Thoracic aorta (tissue), 2 donors: ENCODE data around the gene ADAMTS2. TPM values are rescaled to one million over a fixed set of nuclear protein-coding genes. Genes with fewer than 3 reads are reported as not detected.

Experiments used
- ATAC-seq: fragments of 150-250 bp; one replicate; pipeline ENCODE4 v1.8.0; 2017; ENCODE audit warnings: low read depth; ENCODE audit not compliant: insufficient number of reproducible peaks, low FRiP score
- DNase-seq: peaks from one replicate; pipeline ENCODE4 v3.0.0-alpha.2; 2020; ENCODE audit warnings: low spot score
- H3K27ac ChIP-seq, 2 donors: fragments of 200-600 bp; sonication (generic); 1 replicate in 1 of 2; 2 replicates in 1 of 2; pipeline ENCODE4 v1.5.1; 2016; ENCODE audit warnings: mild to moderate bottlenecking in 2 of 2, moderate library complexity in 2 of 2
- H3K27me3 ChIP-seq: fragments of 200-600 bp; sonication (generic); replicated peaks from 2 replicates; pipeline ENCODE4 v1.6.0; 2016; ENCODE audit warnings: mild to moderate bottlenecking; ENCODE audit not compliant: insufficient read depth
- H3K36me3 ChIP-seq: fragments of 200-600 bp; sonication (generic); one replicate; pipeline ENCODE4 v1.5.1; 2016
- H3K4me1 ChIP-seq, 2 donors: fragments of 200-600 bp; sonication (generic); 1 replicate in 1 of 2; 2 replicates in 1 of 2; pipeline versions ENCODE4 v1.5.1 to v1.6.0; 2016; ENCODE audit warnings: low read depth in 2 of 2, mild to moderate bottlenecking in 1 of 2; ENCODE audit not compliant: control insufficient read depth in 1 of 2
- H3K4me3 ChIP-seq: fragments of 200-600 bp; sonication (generic); 2 replicates; pipeline ENCODE4 v1.5.1; 2016; ENCODE audit warnings: mild to moderate bottlenecking
- H3K9me3 ChIP-seq: fragments of 200-600 bp; sonication (generic); 2 replicates; pipeline ENCODE4 v1.5.1; 2016
- total RNA-seq, 2 donors: library from RNA; depleted of rRNA; stranded (reverse); fragments of >200 nt; gene quantifications; one replicate each; pipeline versions ENCODE4 v1.1.0 to v1.2.3, GENCODE V29; 2016
- TF ChIP-seq, protein P1 (sequence below): fragments of 200-600 bp; sonication (generic); IDR thresholded peaks from one replicate; pipeline ENCODE4 v1.5.1; 2019; ENCODE audit warnings: antibody characterized with exemption

ADAMTS2 gene
- total RNA-seq, 2 donors from 2014 or later = 34.4 to 60.7 TPM

DNA sequence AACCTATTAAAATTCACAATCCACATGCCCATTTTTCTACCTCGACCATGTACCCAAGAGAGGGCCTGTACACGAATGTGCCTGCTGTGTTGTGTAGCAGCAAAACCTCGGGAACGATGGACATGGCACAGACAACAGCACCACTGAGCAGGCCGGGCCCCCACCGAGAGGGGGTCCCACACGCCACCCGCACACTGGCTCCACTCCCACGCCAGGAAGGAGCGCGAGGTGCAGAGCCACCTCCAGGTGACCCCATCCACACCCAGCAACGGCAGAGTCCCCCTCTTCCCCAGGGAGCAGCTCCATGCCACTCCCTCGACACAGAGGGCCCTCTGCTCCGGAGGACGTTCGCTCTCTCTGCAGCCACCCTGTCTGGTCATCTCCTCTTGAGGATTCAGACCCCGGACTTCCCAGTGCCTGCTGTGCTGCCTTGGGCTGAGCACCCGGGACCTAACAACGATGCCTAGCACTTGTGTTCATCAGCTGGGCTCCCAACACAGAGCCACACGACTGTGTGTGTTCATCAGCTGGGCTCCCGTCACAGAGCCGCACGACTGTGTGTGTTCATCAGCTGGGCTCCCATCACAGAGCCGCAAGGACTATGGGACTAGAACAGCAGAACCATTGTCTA lies 25.3 kb upstream of the ADAMTS2 start:
- no peaks in the 10 kb centered on the region for H3K36me3 ChIP-seq
- no peaks in the 10 kb centered on the region for H3K4me1 ChIP-seq
- H3K4me3 ChIP-seq = no peak overlapping the region
- no peaks in the 10 kb centered on the region for H3K9me3 ChIP-seq
- H3K27me3 ChIP-seq = no peaks in the 10 kb centered on the region
- ATAC-seq (no peak), DNase-seq (no peak)
- no peak overlapping the region for H3K27ac ChIP-seq
- TF ChIP-seq, protein P1, sequence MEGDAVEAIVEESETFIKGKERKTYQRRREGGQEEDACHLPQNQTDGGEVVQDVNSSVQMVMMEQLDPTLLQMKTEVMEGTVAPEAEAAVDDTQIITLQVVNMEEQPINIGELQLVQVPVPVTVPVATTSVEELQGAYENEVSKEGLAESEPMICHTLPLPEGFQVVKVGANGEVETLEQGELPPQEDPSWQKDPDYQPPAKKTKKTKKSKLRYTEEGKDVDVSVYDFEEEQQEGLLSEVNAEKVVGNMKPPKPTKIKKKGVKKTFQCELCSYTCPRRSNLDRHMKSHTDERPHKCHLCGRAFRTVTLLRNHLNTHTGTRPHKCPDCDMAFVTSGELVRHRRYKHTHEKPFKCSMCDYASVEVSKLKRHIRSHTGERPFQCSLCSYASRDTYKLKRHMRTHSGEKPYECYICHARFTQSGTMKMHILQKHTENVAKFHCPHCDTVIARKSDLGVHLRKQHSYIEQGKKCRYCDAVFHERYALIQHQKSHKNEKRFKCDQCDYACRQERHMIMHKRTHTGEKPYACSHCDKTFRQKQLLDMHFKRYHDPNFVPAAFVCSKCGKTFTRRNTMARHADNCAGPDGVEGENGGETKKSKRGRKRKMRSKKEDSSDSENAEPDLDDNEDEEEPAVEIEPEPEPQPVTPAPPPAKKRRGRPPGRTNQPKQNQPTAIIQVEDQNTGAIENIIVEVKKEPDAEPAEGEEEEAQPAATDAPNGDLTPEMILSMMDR = no peak

DNA sequence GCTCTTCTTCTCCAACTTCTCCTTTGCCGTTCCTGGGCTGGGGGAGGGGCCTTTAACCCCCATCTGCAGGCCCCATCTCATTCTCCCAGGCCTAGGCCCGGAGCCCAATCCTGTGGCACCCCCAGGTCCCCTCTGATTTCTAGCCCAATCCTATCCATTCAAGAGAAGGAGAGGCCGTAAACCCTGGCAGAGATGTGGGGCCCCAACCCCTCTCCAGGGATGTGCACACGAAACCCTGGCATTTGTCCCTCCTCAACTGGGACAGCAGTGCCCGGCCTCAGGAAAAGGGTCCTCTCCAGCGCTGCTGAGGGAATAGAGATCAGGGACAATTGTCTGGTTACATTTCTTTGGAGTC lies 24.2 kb upstream of the ADAMTS2 start:
- TF ChIP-seq, protein P1 = no peak
- Histone ChIP-seq H3K27ac (no peak overlapping the region), H3K36me3 (no peaks in the 10 kb centered on the region), H3K9me3 (no peaks in the 10 kb centered on the region), H3K27me3 (no peaks in the 10 kb centered on the region), H3K4me3 (no peak overlapping the region), H3K4me1 (no peaks in the 10 kb centered on the region)
- DNase-seq (no peak), ATAC-seq (no peak)

DNA sequence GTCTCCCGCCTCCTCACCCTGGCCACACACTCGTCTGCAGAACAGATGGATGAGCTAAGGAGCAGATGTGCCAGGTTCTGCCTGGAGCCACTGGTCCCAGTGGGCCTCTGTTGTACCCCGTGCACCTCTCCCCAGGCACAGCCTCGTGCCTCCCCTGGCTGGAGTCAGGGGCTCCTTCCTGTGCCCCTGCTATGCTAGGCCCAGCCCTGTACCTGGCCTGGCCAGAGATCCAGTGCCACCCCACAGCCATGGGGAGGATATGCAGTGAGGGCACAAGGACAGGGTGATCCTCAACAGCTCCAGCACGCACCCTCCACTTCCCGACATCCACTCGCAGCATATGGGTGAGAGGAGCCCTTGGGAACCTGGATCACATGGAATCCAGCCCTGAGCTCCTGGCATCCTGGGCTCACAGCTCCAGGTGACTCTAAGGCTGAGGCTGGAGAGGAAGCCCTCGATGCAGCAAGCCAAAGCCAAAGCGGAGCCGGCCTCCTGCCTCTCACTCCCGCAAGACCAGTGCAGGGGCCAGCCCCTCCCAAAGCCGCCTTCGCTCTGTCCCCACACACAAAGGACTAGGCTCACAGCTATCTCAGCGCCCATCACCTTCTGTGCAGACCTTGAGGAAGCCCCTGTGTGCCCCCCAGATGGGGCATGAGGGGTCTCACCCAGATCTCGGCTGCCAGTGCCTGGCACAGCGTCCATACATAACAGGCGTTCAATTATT lies 23.7 kb upstream of the ADAMTS2 start:
- H3K27me3 ChIP-seq = no peaks in the 10 kb centered on the region
- no peak for ATAC-seq
- TF ChIP-seq, protein P1 = no peak
- DNase-seq = no peak
- no peak overlapping the region for H3K4me3 ChIP-seq
- no peaks in the 10 kb centered on the region for H3K9me3 ChIP-seq
- H3K36me3 ChIP-seq = no peaks in the 10 kb centered on the region
- H3K27ac ChIP-seq = no peak overlapping the region
- no peaks in the 10 kb centered on the region for H3K4me1 ChIP-seq

DNA sequence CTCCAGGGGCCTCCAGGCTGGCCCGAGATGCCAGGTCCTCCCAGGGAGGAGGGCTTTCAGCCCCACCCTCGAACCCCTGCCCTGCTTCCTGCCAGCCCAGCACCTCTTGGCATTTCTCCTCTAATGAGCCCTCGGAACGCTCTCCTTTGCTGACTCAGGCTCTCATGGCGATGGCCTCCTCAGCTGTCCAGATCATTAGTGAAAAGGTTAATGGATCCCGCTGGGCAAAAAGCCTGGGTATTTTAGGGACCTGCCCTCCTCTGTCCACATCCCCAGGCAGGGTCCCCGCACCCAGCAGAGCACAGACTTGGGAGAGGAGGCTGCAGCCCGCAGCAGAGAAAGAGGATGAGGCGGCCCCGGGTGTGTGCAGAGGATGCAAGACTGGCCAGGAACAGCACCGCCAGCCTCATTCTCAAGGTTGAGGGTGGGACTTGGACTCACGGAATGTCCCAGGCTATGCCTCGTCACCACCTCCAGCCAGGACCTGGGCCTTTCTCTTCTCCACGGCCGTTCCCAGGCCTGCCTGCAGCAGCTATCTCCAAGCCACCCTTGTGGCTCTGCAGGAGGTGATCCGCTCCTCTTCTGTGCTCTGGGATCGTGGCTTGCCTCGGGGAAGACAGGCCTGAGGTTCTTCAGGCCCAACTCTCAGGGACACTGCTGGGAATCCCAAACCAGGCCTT lies 23.0 kb upstream of the ADAMTS2 start:
- Histone ChIP-seq H3K4me3 (no peak overlapping the region), H3K36me3 (no peaks in the 10 kb centered on the region), H3K27ac (no peak overlapping the region), H3K4me1 (no peaks in the 10 kb centered on the region), H3K27me3 (no peaks in the 10 kb centered on the region), H3K9me3 (no peaks in the 10 kb centered on the region)
- DNase-seq (no peak), ATAC-seq (no peak)
- TF ChIP-seq, protein P1 = no peak

DNA sequence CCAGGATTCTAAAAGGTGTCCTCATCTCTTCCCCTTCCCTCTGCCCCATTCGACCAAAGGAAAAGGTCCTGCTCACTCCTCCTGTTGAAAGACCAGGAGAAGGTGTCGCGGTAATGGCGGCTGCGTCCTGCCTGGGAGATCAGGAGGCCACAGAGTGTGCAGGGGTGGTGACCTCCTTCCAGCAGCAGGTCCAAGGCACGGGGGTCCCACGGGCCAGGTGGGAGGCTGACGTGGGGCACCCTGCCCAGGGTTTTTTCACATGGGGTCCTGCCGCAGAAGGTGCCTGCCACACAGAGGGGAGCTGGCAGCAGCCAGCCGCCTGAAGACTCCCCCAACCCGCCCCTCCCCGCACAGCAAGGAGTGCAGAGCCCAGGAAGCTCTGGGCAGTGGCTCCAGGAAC lies 22.2 kb upstream of the ADAMTS2 start:
- no peak overlapping the region for H3K27ac ChIP-seq
- no peaks in the 10 kb centered on the region for H3K27me3 ChIP-seq
- DNase-seq (no peak), ATAC-seq (no peak)
- TF ChIP-seq, protein P1 = no peak
- no peak overlapping the region for H3K4me3 ChIP-seq
- no peaks in the 10 kb centered on the region for H3K4me1 ChIP-seq
- no peaks in the 10 kb centered on the region for H3K36me3 ChIP-seq
- no peaks in the 10 kb centered on the region for H3K9me3 ChIP-seq
